ENCODE results near the gene DNAI2.

DNAI2 gene

GRCh38 chr17:74231928-74232907 is 41.8 kb upstream of the DNAI2 start:
- no peaks in the 10 kb centered on the region for H3F3A ChIP-seq (ENCODE audit: low read depth)
- H3K36me3 ChIP-seq (ENCODE audit: insufficient read depth, low read length), result no peaks in the 10 kb centered on the region
- no peaks in the 10 kb centered on the region for H4K20me1 ChIP-seq (ENCODE audit: insufficient read depth, low read length, poor library complexity, severe bottlenecking)
- no peak overlapping the region for H3K4me2 ChIP-seq (ENCODE audit: low read depth, low read length, poor library complexity, severe bottlenecking)
- H3K9ac ChIP-seq (ENCODE audit: low read depth, low read length, poor library complexity, severe bottlenecking), result no peak overlapping the region
- no peaks in the 10 kb centered on the region for H3K27me3 ChIP-seq (ENCODE audit: insufficient read depth, low read length, poor library complexity, severe bottlenecking)
- no peaks in the 10 kb centered on the region for H3K4me1 ChIP-seq (ENCODE audit: insufficient read depth, low read length, poor library complexity, severe bottlenecking)
- no peaks in the 10 kb centered on the region for H3K9me3 ChIP-seq (ENCODE audit: insufficient read depth, low read depth, low read length)
- TF ChIP-seq CTCF (conservative IDR thresholded peaks at IDR 0.05; ENCODE audit: low read length) (no peak), EZH2phosphoT487 (IDR thresholded peaks at IDR 0.05; ENCODE audit: borderline replicate concordance) (no peak)
- H3K9me2 ChIP-seq (replicated peaks; ENCODE audit: low read depth, low read length), result no peaks in the 10 kb centered on the region
- H3K79me2 ChIP-seq (ENCODE audit: insufficient read depth, low read length), result no peaks in the 10 kb centered on the region
- no peak overlapping the region for H2AFZ ChIP-seq (ENCODE audit: low read length)
- H3K4me3 ChIP-seq (ENCODE audit: low read length, poor library complexity, severe bottlenecking), result no peak overlapping the region

GRCh38 chr17:74233937-74234336 is 40.1 kb upstream of the DNAI2 start:
- no peak overlapping the region for H2AFZ ChIP-seq (ENCODE audit: low read length)
- no peaks in the 10 kb centered on the region for H3F3A ChIP-seq (ENCODE audit: low read depth)
- H3K4me3 ChIP-seq (ENCODE audit: low read length, poor library complexity, severe bottlenecking), result no peak overlapping the region
- no peaks in the 10 kb centered on the region for H3K4me1 ChIP-seq (ENCODE audit: insufficient read depth, low read length, poor library complexity, severe bottlenecking)
- H3K9me2 ChIP-seq (replicated peaks; ENCODE audit: low read depth, low read length), result no peaks in the 10 kb centered on the region
- no peaks in the 10 kb centered on the region for H3K9me3 ChIP-seq (ENCODE audit: insufficient read depth, low read depth, low read length)
- no peak for TF ChIP-seq CTCF (conservative IDR thresholded peaks at IDR 0.05; ENCODE audit: low read length)
- no peak for TF ChIP-seq EZH2phosphoT487 (IDR thresholded peaks at IDR 0.05; ENCODE audit: borderline replicate concordance)
- H3K9ac ChIP-seq (ENCODE audit: low read depth, low read length, poor library complexity, severe bottlenecking), result no peak overlapping the region
- no peaks in the 10 kb centered on the region for H3K36me3 ChIP-seq (ENCODE audit: insufficient read depth, low read length)
- H3K27me3 ChIP-seq (ENCODE audit: insufficient read depth, low read length, poor library complexity, severe bottlenecking), result no peaks in the 10 kb centered on the region
- H4K20me1 ChIP-seq (ENCODE audit: insufficient read depth, low read length, poor library complexity, severe bottlenecking), result no peaks in the 10 kb centered on the region
- H3K79me2 ChIP-seq (ENCODE audit: insufficient read depth, low read length), result no peaks in the 10 kb centered on the region
- H3K4me2 ChIP-seq (ENCODE audit: low read depth, low read length, poor library complexity, severe bottlenecking), result no peak overlapping the region

GRCh38 chr17:74234486-74234885 is 39.5 kb upstream of the DNAI2 start:
- Histone ChIP-seq H3K4me2 (ENCODE audit: low read depth, low read length, poor library complexity, severe bottlenecking) (no peak overlapping the region), H3K36me3 (ENCODE audit: insufficient read depth, low read length) (no peaks in the 10 kb centered on the region), H3K27me3 (ENCODE audit: insufficient read depth, low read length, poor library complexity, severe bottlenecking) (no peaks in the 10 kb centered on the region), H3K4me1 (ENCODE audit: insufficient read depth, low read length, poor library complexity, severe bottlenecking) (no peaks in the 10 kb centered on the region), H3K9ac (ENCODE audit: low read depth, low read length, poor library complexity, severe bottlenecking) (no peak overlapping the region), H2AFZ (ENCODE audit: low read length) (no peak overlapping the region), H3K9me2 (replicated peaks; ENCODE audit: low read depth, low read length) (no peaks in the 10 kb centered on the region), H3K9me3 (ENCODE audit: insufficient read depth, low read depth, low read length) (no peaks in the 10 kb centered on the region), H4K20me1 (ENCODE audit: insufficient read depth, low read length, poor library complexity, severe bottlenecking) (no peaks in the 10 kb centered on the region), H3F3A (ENCODE audit: low read depth) (no peaks in the 10 kb centered on the region), H3K4me3 (ENCODE audit: low read length, poor library complexity, severe bottlenecking) (no peak overlapping the region), H3K79me2 (ENCODE audit: insufficient read depth, low read length) (no peaks in the 10 kb centered on the region)
- TF ChIP-seq EZH2phosphoT487 (IDR thresholded peaks at IDR 0.05; ENCODE audit: borderline replicate concordance) (no peak), CTCF (conservative IDR thresholded peaks at IDR 0.05; ENCODE audit: low read length) (no peak)

Measured in Loucy (cell line).